H1 (cell line): ENCODE data around the gene JMJD1C. TPM values are rescaled to one million over a fixed set of nuclear protein-coding genes. Genes with fewer than 3 reads are reported as not detected.

Source experiments
- CTCF ChIA-PET: fragments of 300-600 bp; sonication (Branson Sonifier 250); formaldehyde crosslinking; loops from one replicate; lab custom pipeline; 2021; ENCODE audit not compliant: partially characterized antibody; lab: Charles Lee
- POLR2A ChIA-PET: fragments of 300-600 bp; sonication (Branson Sonifier 250); formaldehyde crosslinking; loops from one replicate; lab custom pipeline; 2021; ENCODE audit warnings: inconsistent platforms; ENCODE audit not compliant: partially characterized antibody; lab: Charles Lee
- DNase-seq, 2 experiments: peaks; one replicate each; pipeline versions ENCODE4 v3.0.0 to v3.0.0-alpha.2; 2010 to 2022; ENCODE audit warnings: low spot score in 2 of 2, low read depth in 1 of 2, mixed read lengths in 1 of 2
- FAIRE-seq: peaks from 2 replicates; lab custom pipeline; 2011; peaks lifted over from hg19 to GRCh38; lab: Jason Lieb, UNC
- H2AFZ ChIP-seq: 2 replicates; pipeline ENCODE4 v1.8.1; 2012; ENCODE audit warnings: low read length, inconsistent platforms
- H2AK5ac ChIP-seq: 2 replicates; pipeline ENCODE4 v1.6.1; 2013; ENCODE audit warnings: low read depth, low read length
- H2BK120ac ChIP-seq: replicated peaks from 2 replicates; pipeline ENCODE3; 2013; ENCODE audit warnings: low read depth, low read length, inconsistent platforms
- H2BK12ac ChIP-seq: 2 replicates; pipeline ENCODE4 v1.6.1; 2013; ENCODE audit warnings: low read depth, low read length
- H2BK15ac ChIP-seq: 2 replicates; pipeline ENCODE4 v1.6.1; 2013; ENCODE audit warnings: low read length
- H2BK20ac ChIP-seq: 2 replicates; pipeline ENCODE4 v1.6.1; 2013; ENCODE audit warnings: low read length
- H2BK5ac ChIP-seq: 2 replicates; pipeline ENCODE4 v1.6.1; 2013; ENCODE audit warnings: low read depth, low read length
- H3K14ac ChIP-seq: 2 replicates; pipeline ENCODE4 v1.6.1; 2013; ENCODE audit warnings: inconsistent platforms; ENCODE audit not compliant: insufficient read length
- H3K18ac ChIP-seq: 2 replicates; pipeline ENCODE4 v1.6.1; 2013; ENCODE audit warnings: low read length; ENCODE audit errors: extremely low read depth
- H3K23ac ChIP-seq: 2 replicates; pipeline ENCODE4 v1.6.1; 2013; ENCODE audit warnings: inconsistent platforms; ENCODE audit not compliant: insufficient read length
- H3K23me2 ChIP-seq: 2 replicates; pipeline ENCODE4 v1.6.1; 2013; ENCODE audit warnings: low read depth, low read length
- H3K27ac ChIP-seq: 2 replicates; pipeline ENCODE4 v1.6.1; 2011; ENCODE audit warnings: low read depth, low read length, inconsistent platforms
- H3K27me3 ChIP-seq, 4 experiments: replicated peaks in 1 of 4; 1 replicate in 1 of 4; 2 replicates in 3 of 4; pipeline versions ENCODE4 v1.6.1 to v1.8.1; 2011 to 2013; ENCODE audit warnings: low read length in 3 of 4, mild to moderate bottlenecking in 3 of 4, inconsistent platforms in 2 of 4, mixed read lengths in 2 of 4, moderate library complexity in 1 of 4; ENCODE audit not compliant: control insufficient read depth in 3 of 4, insufficient read depth in 3 of 4; ENCODE audit errors: extremely low read depth in 1 of 4
- H3K36me3 ChIP-seq, 4 experiments: 2 replicates each; pipeline versions ENCODE4 v1.6.1 to v1.8.1; 2011 to 2013; ENCODE audit warnings: mild to moderate bottlenecking in 4 of 4, low read length in 3 of 4, moderate library complexity in 2 of 4, control low read depth in 1 of 4, inconsistent platforms in 1 of 4; ENCODE audit not compliant: insufficient read depth in 4 of 4, control insufficient read depth in 2 of 4
- H3K4ac ChIP-seq: replicated peaks from 2 replicates; pipeline ENCODE3; 2013; ENCODE audit warnings: low read length, low read depth, mixed read lengths, inconsistent platforms; ENCODE audit not compliant: insufficient read length
- H3K4me1 ChIP-seq, 4 experiments: replicated peaks in 1 of 4; 1 replicate in 1 of 4; 2 replicates in 3 of 4; pipeline versions ENCODE4 v1.6.1 to v1.8.1; 2011 to 2013; ENCODE audit warnings: low read length in 3 of 4, inconsistent platforms in 2 of 4, mixed read lengths in 1 of 4; ENCODE audit not compliant: insufficient read depth in 4 of 4, control insufficient read depth in 3 of 4
- H3K4me2 ChIP-seq, 2 experiments: 2 replicates each; pipeline versions ENCODE4 v1.6.1 to v1.8.1; 2011 to 2013; ENCODE audit warnings: low read depth in 2 of 2, low read length in 2 of 2, control low read depth in 1 of 2, inconsistent platforms in 1 of 2, mild to moderate bottlenecking in 1 of 2; ENCODE audit not compliant: insufficient read depth in 1 of 2
- H3K4me3 ChIP-seq, 4 experiments: fragments of 200-600, 300-600 bp in 1 of 4; sonication (generic), shearing (Covaris generic), sonication (Bioruptor Twin) in 1 of 4; 2 replicates each; pipeline versions ENCODE4 v1.5.1 to v1.8.1; 2011 to 2016; ENCODE audit warnings: low read length in 4 of 4, low read depth in 3 of 4, control low read depth in 2 of 4, inconsistent platforms in 2 of 4, mild to moderate bottlenecking in 2 of 4, mixed read lengths in 1 of 4, moderate library complexity in 1 of 4; ENCODE audit not compliant: insufficient read depth in 2 of 4; ENCODE audit errors: extremely low read depth in 1 of 4
- H3K56ac ChIP-seq: replicated peaks from 2 replicates; pipeline ENCODE3; 2013; ENCODE audit warnings: low read depth, mild to moderate bottlenecking, mixed read lengths, low read length, inconsistent platforms; ENCODE audit not compliant: insufficient read length
- H3K79me1 ChIP-seq: 2 replicates; pipeline ENCODE4 v1.6.1; 2013; ENCODE audit warnings: low read depth, low read length, control low read depth
- H3K79me2 ChIP-seq, 2 experiments: 2 replicates each; pipeline versions ENCODE4 v1.6.1 to v1.8.1; 2012 to 2013; ENCODE audit warnings: low read length in 2 of 2, mild to moderate bottlenecking in 2 of 2, inconsistent platforms in 1 of 2; ENCODE audit not compliant: insufficient read depth in 2 of 2, control insufficient read depth in 1 of 2
- H3K9ac ChIP-seq, 4 experiments: replicated peaks in 1 of 4; 1 replicate in 1 of 4; 2 replicates in 3 of 4; pipeline versions ENCODE4 v1.6.1 to v1.8.1; 2011 to 2013; ENCODE audit warnings: low read depth in 3 of 4, low read length in 3 of 4, control low read depth in 2 of 4, mild to moderate bottlenecking in 2 of 4, moderate library complexity in 2 of 4, inconsistent platforms in 1 of 4; ENCODE audit errors: extremely low read depth in 1 of 4
- H3K9me3 ChIP-seq, 2 experiments: 2 replicates each; pipeline versions ENCODE4 v1.6.1 to v1.8.1; 2012 to 2013; ENCODE audit warnings: mild to moderate bottlenecking in 2 of 2, moderate library complexity in 2 of 2, control low read depth in 1 of 2, inconsistent platforms in 1 of 2, low read depth in 1 of 2, low read length in 1 of 2, mixed read lengths in 1 of 2; ENCODE audit not compliant: insufficient read depth in 2 of 2
- H4K20me1 ChIP-seq, 2 experiments: replicated peaks in 1 of 2; 2 replicates each; pipeline versions ENCODE3 to v1.8.1; 2011 to 2013; ENCODE audit warnings: inconsistent platforms in 2 of 2, low read length in 2 of 2, mild to moderate bottlenecking in 1 of 2; ENCODE audit not compliant: insufficient read depth in 2 of 2, control insufficient read depth in 1 of 2
- H4K5ac ChIP-seq: 2 replicates; pipeline ENCODE4 v1.6.1; 2013; ENCODE audit warnings: low read length, low read depth, mixed read lengths, inconsistent platforms; ENCODE audit not compliant: insufficient read length
- H4K8ac ChIP-seq: 2 replicates; pipeline ENCODE4 v1.8.0; 2013; ENCODE audit warnings: mild to moderate bottlenecking, moderate library complexity, low read length, inconsistent platforms; ENCODE audit not compliant: insufficient read depth; ENCODE audit errors: extremely low read depth
- H4K91ac ChIP-seq: replicated peaks from 2 replicates; pipeline ENCODE3; 2013; ENCODE audit warnings: low read length, mixed read lengths, inconsistent platforms; ENCODE audit not compliant: insufficient read length
- ASH2L ChIP-seq: fragments of 200-600, 300-600 bp; sonication (generic); IDR thresholded peaks from one replicate; pipeline ENCODE4 v1.7.1; 2017; ENCODE audit warnings: low read length
- ATF2 ChIP-seq: IDR thresholded peaks from 2 replicates; pipeline ENCODE4 v1.6.1; 2012; ENCODE audit warnings: low read length, inconsistent platforms
- BCL11A ChIP-seq, 2 experiments: IDR thresholded peaks; one replicate each; pipeline ENCODE4 v1.6.1; 2011; ENCODE audit warnings: low read depth in 2 of 2, low read length in 2 of 2, mild to moderate bottlenecking in 2 of 2
- CBX8 ChIP-seq: fragments of 300-800, 300-1000 bp; sonication (generic); IDR thresholded peaks from 2 replicates; pipeline ENCODE4 v1.7.1; 2016; ENCODE audit warnings: low read depth, low read length, borderline replicate concordance
- CREB1 ChIP-seq: IDR thresholded peaks from 2 replicates; pipeline ENCODE4 v1.6.1; 2012; ENCODE audit warnings: inconsistent platforms
- E2F6 ChIP-seq: IDR thresholded peaks from 2 replicates; pipeline ENCODE4 v1.6.1; 2012; ENCODE audit warnings: inconsistent platforms
- GTF2F1 ChIP-seq: IDR thresholded peaks from 2 replicates; pipeline ENCODE4 v1.6.1; 2012; ENCODE audit warnings: low read depth, low read length, improper control_type of control experiment, borderline replicate concordance
- JUN ChIP-seq: IDR thresholded peaks from 2 replicates; pipeline ENCODE4 v1.6.1; 2011; ENCODE audit warnings: low read depth, mild to moderate bottlenecking, improper control_type of control experiment, low read length
- MAFK ChIP-seq: IDR thresholded peaks from 2 replicates; pipeline ENCODE4 v1.6.1; 2012; ENCODE audit warnings: low read depth, mild to moderate bottlenecking, improper control_type of control experiment, low read length
- RBBP5 ChIP-seq: IDR thresholded peaks from 2 replicates; pipeline ENCODE4 v1.7.1; 2012; ENCODE audit warnings: low read depth, mild to moderate bottlenecking, inconsistent platforms, low read length, moderate library complexity, borderline replicate concordance
- SIRT6 ChIP-seq: IDR thresholded peaks from one replicate; pipeline ENCODE4 v1.7.1; 2012; ENCODE audit warnings: low read length, inconsistent platforms
- SP1 ChIP-seq: IDR thresholded peaks from 2 replicates; pipeline ENCODE4 v1.6.1; 2011; ENCODE audit warnings: low read depth, low read length
- TAF1 ChIP-seq: IDR thresholded peaks from 2 replicates; pipeline ENCODE4 v1.6.1; 2011; ENCODE audit warnings: mild to moderate bottlenecking, low read depth, low read length
- WGBS, 2 experiments: shearing (Covaris generic) in 1 of 2; methylation state at CpG; one replicate each; pipeline versions ENCODE4 v1.1.6 to v1.1.7; 2013 to 2015; ENCODE audit warnings: low lambda C conversion rate in 2 of 2, mixed read lengths in 2 of 2, inconsistent platforms in 1 of 2, low coverage in 1 of 2, missing lambda C conversion rate in 1 of 2; ENCODE audit not compliant: insufficient replicate concordance in 2 of 2, insufficient coverage in 1 of 2, insufficient read length in 1 of 2; ENCODE audit errors: extremely low coverage in 1 of 2, missing lambda C conversion rate in 1 of 2; 5-methylcytosine and 5-hydroxymethylcytosine counted together
- polyA plus RNA-seq, 7 experiments: library from polyadenylated mRNA; depleted of rRNA in 3 of 7; stranded (reverse) in 5 of 7; unstranded in 2 of 7; fragments of >200 nt in 5 of 7; fragments of 200-250 nt in 2 of 7; gene quantifications; 1 replicate in 5 of 7; 2 replicates in 1 of 7; 4 replicates in 1 of 7; pipeline versions ENCODE4 v1.2.1 to v1.2.3, GENCODE V29; 2011 to 2013; ENCODE audit warnings: missing spikeins in 2 of 7, mixed read lengths in 2 of 7
- total RNA-seq: library from RNA; stranded (reverse); fragmentation: NEBNext Ultra II Directional; extraction: Animal tissue kit (Norgen Biotek cat#: 25700); gene quantifications from 2 replicates; pipeline ENCODE4 v1.2.1, GENCODE V29; 2021

JMJD1C gene
- total and polyA plus RNA-seq, 2 of the 8 experiments (the other 6 are each of a cell fraction or from before 2014, with no cell fraction given), result 54.5 to 210 TPM

- H2BK15ac ChIP-seq, result no peak overlapping the region
- H3K4me1 ChIP-seq, result no peaks in the 10 kb centered on the region
- no peak for DNase-seq
- peaks cover 11 to 94% (median 56%) of the 10 kb centered on the region in 4 experiments; a peak in 7 of 8 replicates for H3K36me3 ChIP-seq
- no peak overlapping the region for H3K4me2 ChIP-seq
- no peak overlapping the region for H2BK20ac ChIP-seq
- H4K91ac ChIP-seq, result no peak overlapping the region
- no peak overlapping the region for H4K8ac ChIP-seq
- H2AK5ac ChIP-seq, result no peak overlapping the region
- H4K20me1 ChIP-seq, result peaks cover 0 to 1% of the 10 kb centered on the region in 2 experiments
- H3K27ac ChIP-seq, result no peak overlapping the region
- H3K27me3 ChIP-seq, result no peaks in the 10 kb centered on the region
- H3K23ac ChIP-seq, result no peak overlapping the region
- no peak overlapping the region for H2BK5ac ChIP-seq
- H3K4ac ChIP-seq, result no peak overlapping the region
- no peaks in the 10 kb centered on the region for H3K79me2 ChIP-seq
- POLR2A ChIA-PET, result interaction anchor here (1.7 kb wide), 1 partner anchor 97 kb away, joined by 3 read pairs; no protein-coding TSS in a partner anchor
- H3K14ac ChIP-seq, result no peak overlapping the region
- no peaks in the 10 kb centered on the region; the same call in 1 of the 2 replicates for H3K79me1 ChIP-seq
- WGBS, 2 experiments, result 80% methylated on average over 1 of the region's 1 CpG; no CpG with 5 or more reads in 1 of the 2 experiments
- no peak overlapping the region for H2AFZ ChIP-seq
- H3K9ac ChIP-seq, result no peak overlapping the region
- no peak overlapping the region for H3K18ac ChIP-seq
- H4K5ac ChIP-seq, result no peak overlapping the region
- H3K23me2 ChIP-seq, result no peaks in the 10 kb centered on the region
- CTCF ChIA-PET, result no interaction called here
- no peak overlapping the region for H3K4me3 ChIP-seq
- H2BK12ac ChIP-seq, result no peak overlapping the region
- H3K9me3 ChIP-seq, result no peaks in the 10 kb centered on the region
- H2BK120ac ChIP-seq, result no peak overlapping the region
- H3K56ac ChIP-seq, result no peak overlapping the region
- FAIRE-seq, result no peak
- TF ChIP-seq E2F6 (no peak), CREB1 (no peak), SP1 (no peak), BCL11A (IDR thresholded peaks at IDR 0.05; ENCODE audit: low read depth in 2 of 2, low read length in 2 of 2) (no peak), ATF2 (no peak), TAF1 (no peak), SIRT6 (no peak), CBX8 (no peak), GTF2F1 (no peak), JUN (no peak), MAFK (no peak), RBBP5 (no peak), ASH2L (no peak)
Measured at GRCh38 chr10:63171926-63172325, 293.9 kb downstream of the JMJD1C start.
